ENCODE results near the gene DIPK1B.

Gene DIPK1B

GRCh38 chr9:136711751-136712689 lies at the start of gene DIPK1B:
Gene DIPK1B, plus strand, starts transcription at chr9:136712572. Its CDS starts 94 bp downstream, at chr9:136712666.
- DNase-seq (ENCODE audit: low read depth in 2 of 2), result no peak

DNA sequence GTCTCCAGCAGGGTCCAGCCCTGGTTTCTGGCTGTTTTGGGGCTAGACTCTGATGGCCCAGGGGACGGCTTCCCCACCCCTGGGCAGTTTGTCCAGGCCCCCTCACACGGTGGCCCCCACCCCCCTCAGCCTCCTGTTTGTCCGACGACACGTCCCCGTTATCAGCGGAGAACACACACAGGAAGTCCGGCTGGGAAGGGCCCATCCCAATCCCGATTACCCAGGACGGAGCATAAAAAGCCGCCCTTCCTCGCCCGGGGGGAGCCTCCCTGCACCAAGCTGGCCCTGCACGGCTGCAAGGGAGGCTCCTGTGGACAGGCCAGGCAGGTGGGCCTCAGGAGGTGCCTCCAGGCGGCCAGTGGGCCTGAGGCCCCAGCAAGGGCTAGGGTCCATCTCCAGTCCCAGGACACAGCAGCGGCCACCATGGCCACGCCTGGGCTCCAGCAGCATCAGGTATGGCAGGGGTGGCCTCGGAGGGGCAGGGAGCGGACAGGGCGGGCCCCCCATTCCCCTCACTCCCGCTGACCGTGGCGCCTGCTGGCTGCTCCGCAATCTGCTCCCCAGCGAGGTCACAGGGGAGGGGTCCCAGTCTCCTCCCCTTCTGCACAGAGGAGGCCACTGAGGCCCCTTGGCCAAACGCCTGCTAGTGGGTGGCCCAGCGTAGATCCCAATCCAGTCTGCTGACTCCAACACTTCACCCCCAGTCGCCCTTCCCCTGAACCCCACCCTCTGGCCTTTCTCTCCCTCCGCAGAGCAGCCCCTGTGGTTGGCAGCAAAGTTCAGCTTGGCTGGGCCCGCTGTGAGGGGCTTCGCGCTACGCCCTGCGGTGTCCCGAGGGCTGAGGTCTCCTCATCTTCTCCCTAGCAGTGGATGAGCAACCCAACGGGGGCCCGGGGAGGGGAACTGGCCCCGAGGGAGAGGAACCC lies 49.5 kb upstream of the DIPK1B start, which contains the start of gene EGFL7:
TSS of gene EGFL7 (plus strand) at position 261 of the 926 bp plus-strand sequence. CDS start 5,367 bp downstream, outside the sequence.
- DNase-seq (ENCODE audit: low read depth in 2 of 2), result no peak

GRCh38 chr9:136664000-136664915 lies 48.1 kb upstream of the DIPK1B start:
- no peak for DNase-seq (ENCODE audit: low read depth in 2 of 2)

- DNase-seq (ENCODE audit: low read depth in 2 of 2), result no peak
Observed at GRCh38 chr9:136665111-136665703, 47.2 kb upstream of the DIPK1B start.

DNA sequence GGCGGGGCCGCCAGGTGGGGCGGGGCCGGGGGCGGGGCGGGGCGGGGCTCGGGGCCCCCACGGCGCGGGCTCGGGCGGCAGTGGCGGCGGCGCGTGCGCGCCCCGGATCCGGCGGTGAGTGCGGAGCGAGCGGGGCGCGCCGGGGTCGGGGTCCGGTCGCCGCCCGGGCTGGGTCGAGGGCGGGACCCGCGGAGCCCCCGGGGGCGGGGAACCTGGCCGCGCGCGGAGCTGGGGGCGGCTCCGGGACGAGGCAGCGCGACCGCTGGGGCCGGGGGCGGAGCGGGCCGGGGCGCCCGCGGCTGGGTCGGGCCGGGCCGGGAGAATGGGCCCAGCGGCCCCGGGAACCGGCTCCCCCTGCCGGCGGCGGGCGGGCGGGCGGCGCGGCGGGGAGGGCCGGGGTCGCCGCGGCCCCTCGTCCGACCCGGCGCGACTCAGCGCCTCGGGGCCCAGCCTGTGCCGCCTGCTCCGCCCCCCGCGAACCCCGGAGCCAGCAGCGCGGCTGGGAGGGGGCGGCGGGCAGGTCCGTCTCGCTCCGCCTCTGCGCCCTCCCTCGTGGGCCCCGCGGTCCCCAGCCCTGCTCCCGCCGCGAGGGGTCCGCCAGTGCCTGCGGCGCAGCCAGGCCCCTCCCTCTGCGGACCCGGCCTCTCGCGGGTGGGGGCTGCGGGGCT lies 46.5 kb upstream of the DIPK1B start:
- DNase-seq (ENCODE audit: low read depth in 2 of 2), result no peak

- no peak for DNase-seq (ENCODE audit: low read depth in 2 of 2)
Observed at GRCh38 chr9:136666372-136667213, 45.8 kb upstream of the DIPK1B start.

GRCh38 chr9:136667214-136667939 lies 45.0 kb upstream of the DIPK1B start:
- DNase-seq (ENCODE audit: low read depth in 2 of 2), result no peak

DNA sequence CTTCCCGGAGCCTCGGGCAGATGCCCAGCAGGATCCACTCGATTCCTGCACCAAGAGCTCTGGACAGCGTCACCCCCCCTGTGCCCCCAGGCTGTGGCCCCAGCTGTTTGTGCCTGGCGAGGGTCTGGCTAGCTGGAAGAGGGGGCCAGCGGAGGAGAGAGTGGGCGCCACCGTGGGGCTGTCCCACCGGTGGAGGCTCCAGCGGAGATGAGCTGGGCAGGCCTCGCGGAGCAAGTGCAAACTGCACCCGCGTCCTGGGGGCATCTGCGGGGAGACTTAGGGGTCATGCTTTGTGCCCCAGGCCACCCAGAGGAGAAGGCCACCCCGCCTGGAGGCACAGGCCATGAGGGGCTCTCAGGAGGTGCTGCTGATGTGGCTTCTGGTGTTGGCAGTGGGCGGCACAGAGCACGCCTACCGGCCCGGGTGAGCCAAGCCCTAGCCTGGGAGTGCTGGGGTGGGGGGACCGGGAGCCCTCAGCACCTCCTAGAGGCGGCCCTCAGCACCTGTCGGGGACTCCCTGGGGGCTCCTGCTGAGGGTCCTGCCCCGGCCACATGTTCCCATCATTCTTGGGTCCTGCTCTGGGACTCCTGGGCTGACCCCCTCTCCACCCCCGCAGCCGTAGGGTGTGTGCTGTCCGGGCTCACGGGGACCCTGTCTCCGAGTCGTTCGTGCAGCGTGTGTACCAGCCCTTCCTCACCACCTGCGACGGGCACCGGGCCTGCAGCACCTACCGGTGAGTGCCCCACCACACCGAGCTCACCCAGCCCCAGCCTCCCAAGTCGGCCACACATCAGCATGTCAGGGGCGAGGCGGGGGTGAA lies 44.2 kb upstream of the DIPK1B start:
- DNase-seq (ENCODE audit: low read depth in 2 of 2), result no peak

- DNase-seq (ENCODE audit: low read depth in 2 of 2), result no peak
Observed at GRCh38 chr9:136668983-136669790, 43.2 kb upstream of the DIPK1B start.

- no peak for DNase-seq (ENCODE audit: low read depth in 2 of 2)
Observed at GRCh38 chr9:136669791-136670464, 42.4 kb upstream of the DIPK1B start.

DNA sequence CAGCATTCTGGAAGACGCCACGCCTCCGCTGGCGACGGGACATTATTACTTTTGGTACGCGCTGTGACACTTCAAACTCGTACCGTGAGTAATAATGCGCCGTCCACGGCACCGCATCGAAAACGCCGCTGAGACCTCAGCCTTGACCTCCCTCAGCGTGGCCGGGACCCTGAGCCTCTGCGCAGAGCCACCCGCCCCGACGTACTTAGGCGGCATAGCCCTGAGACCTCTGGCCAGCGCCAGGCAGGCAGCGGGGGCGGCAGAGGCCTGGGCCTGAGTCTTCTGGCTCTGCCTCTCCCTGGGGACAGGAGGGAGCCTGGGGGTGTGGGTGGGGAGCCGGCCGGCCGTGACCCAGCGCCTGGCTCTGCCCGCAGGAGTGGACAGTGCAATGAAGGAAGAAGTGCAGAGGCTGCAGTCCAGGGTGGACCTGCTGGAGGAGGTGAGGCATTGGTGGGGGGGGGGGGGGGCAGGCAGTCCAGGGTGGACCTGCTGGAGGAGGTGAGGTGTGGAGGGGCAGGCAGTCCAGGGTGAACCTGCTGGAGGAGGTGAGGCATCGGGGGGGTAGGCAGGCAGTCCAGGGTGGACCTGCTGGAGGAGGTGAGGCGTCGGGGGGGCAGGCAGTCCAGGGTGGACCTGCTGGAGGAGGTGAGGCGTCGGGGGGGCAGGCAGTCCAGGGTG lies 41.7 kb upstream of the DIPK1B start:
- DNase-seq (ENCODE audit: low read depth in 2 of 2), result no peak

DNA sequence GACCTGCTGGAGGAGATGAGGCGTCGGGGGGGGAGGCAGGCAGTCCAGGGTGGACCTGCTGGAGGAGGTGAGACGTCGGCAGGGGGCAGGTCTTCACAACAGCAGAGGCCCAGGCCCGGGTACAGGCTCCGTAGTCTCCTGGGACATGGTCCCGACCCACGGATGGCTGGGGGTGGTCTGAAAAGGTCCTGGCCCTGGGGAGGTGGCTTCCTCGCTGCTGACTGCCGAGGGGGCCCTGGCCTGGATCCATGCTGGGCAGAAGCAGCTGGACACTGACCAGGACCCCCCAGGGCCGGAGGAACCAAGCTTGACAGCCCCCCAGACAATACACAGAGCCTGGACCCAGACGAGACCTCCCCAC lies 41.1 kb upstream of the DIPK1B start:
- DNase-seq (ENCODE audit: low read depth in 2 of 2), result no peak

GRCh38 chr9:136671646-136672430 lies 40.5 kb upstream of the DIPK1B start:
- peak in 1 of 2 experiments; percentile 41 for DNase-seq (ENCODE audit: low read depth in 2 of 2)

DNA sequence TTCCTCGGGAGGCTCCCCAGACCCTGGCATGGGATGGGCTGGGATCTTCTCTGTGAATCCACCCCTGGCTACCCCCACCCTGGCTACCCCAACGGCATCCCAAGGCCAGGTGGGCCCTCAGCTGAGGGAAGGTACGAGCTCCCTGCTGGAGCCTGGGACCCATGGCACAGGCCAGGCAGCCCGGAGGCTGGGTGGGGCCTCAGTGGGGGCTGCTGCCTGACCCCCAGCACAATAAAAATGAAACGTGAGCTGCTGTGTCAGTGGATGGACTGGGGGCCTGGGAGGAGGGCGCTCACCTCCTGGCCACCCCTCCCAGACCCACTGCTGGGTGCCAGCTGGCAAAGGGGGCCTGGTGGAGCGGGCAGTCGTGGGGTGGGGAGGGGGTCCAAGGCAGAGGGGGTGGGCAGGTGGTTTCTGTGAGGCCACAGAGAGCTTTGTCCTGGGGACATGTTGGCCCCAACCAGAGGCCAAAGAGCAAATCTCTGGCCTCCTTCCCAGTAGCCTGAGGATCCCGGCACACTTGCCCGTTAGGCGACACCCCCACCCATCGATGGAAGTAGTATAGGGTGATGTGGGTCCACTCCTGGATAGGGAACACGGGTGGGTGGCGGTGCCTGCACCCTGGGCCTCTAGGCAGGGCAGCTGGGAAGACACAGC lies 39.8 kb upstream of the DIPK1B start:
- DNase-seq (ENCODE audit: low read depth in 2 of 2), result no peak

All from stimulated activated CD4-positive, alpha-beta T cell treated with anti-CD3 and anti-CD28 coated beads, Interleukin-12 subunit alpha, Interleukin-12 subunit beta, amount 100 ng/mL, for 24 hours (primary cell).